HFFc6 (cell line): ENCODE measurements around the gene MARCHF6. TPM values are rescaled to one million over a fixed set of nuclear protein-coding genes. Genes with fewer than 3 reads are reported as not detected.
A peak's percentile ranks its signal among the peaks of the same experiment; 100 is the strongest.
"Not testable (repeated sequence)": the region's sequence is repeated elsewhere in the genome, so short reads cannot be mapped to it uniquely, and the experiment has no call there.

Source experiments
- DNase-seq: peaks from one replicate; pipeline ENCODE4 v3.0.0-alpha.2; 2018
- H3K27ac Mint-ChIP-seq: 2 replicates; pipeline ENCODE4 v1.8.0; 2020; ENCODE audit warnings: mild to moderate bottlenecking, mixed read lengths
- H3K27me3 Mint-ChIP-seq: 2 replicates; pipeline ENCODE4 v1.8.0; 2021; ENCODE audit warnings: mild to moderate bottlenecking, moderate library complexity, mixed read lengths; ENCODE audit not compliant: insufficient read depth
- H3K36me3 Mint-ChIP-seq: 2 replicates; pipeline ENCODE4 v1.8.0; 2021; ENCODE audit warnings: low read depth, mixed read lengths
- H3K4me1 Mint-ChIP-seq: 2 replicates; pipeline ENCODE4 v1.8.0; 2020; ENCODE audit warnings: low read depth, mixed read lengths
- H3K4me3 Mint-ChIP-seq: 2 replicates; pipeline ENCODE4 v1.8.0; 2020; ENCODE audit warnings: mild to moderate bottlenecking, moderate library complexity, mixed read lengths
- H3K9me3 Mint-ChIP-seq: 2 replicates; pipeline ENCODE4 v1.8.0; 2020; ENCODE audit warnings: mild to moderate bottlenecking, mixed read lengths
- CTCF ChIP-seq: fragments of 200-600 bp; sonication (generic); IDR thresholded peaks from 2 replicates; pipeline ENCODE4 v1.5.0; 2021; ENCODE audit warnings: antibody characterized with exemption, mild to moderate bottlenecking
- total RNA-seq, 6 experiments: library from RNA; stranded (reverse); fragmentation: NEBNext Ultra II Directional; extraction: Animal tissue kit (Norgen Biotek cat#: 25700); gene quantifications; 2 replicates in 1 of 6; 3 replicates in 5 of 6; pipeline ENCODE4 v1.2.3, GENCODE V29; 2021

MARCHF6 gene
- total RNA-seq, 6 experiments from 2014 or later, result 129 to 194 (median 156) TPM

GRCh38 chr5:10365782-10366181 lies 12.3 kb downstream of the MARCHF6 start:
- Mint-ChIP-seq H3K27me3 (no peaks in the 10 kb centered on the region), H3K4me1 (peaks cover 55% of the 10 kb centered on the region), H3K36me3 (peaks cover 6% of the 10 kb centered on the region; the same call in 1 of the 2 replicates), H3K9me3 (no peaks in the 10 kb centered on the region), H3K27ac (no peak overlapping the region), H3K4me3 (no peak overlapping the region)
- no peak for TF ChIP-seq CTCF
- no peak for DNase-seq

- TF ChIP-seq CTCF, result no peak
- Mint-ChIP-seq H3K36me3 (peaks cover 6% of the 10 kb centered on the region; the same call in 1 of the 2 replicates), H3K4me1 (peaks cover 56% of the 10 kb centered on the region), H3K27ac (peak overlapping the region; percentile 86), H3K9me3 (no peaks in the 10 kb centered on the region), H3K27me3 (no peaks in the 10 kb centered on the region), H3K4me3 (peak overlapping the region; percentile 46)
- peak; percentile 63 for DNase-seq
Observed at GRCh38 chr5:10366310-10367272, 13.1 kb downstream of the MARCHF6 start.

GRCh38 chr5:10367579-10367978 lies 14.1 kb downstream of the MARCHF6 start:
- peak overlapping the region; percentile 7; the same call in 1 of the 2 replicates for H3K27ac Mint-ChIP-seq
- TF ChIP-seq CTCF, result no peak
- H3K9me3 Mint-ChIP-seq, result no peaks in the 10 kb centered on the region
- H3K4me1 Mint-ChIP-seq, result peaks cover 66% of the 10 kb centered on the region
- peaks cover 6% of the 10 kb centered on the region; the same call in 1 of the 2 replicates for H3K36me3 Mint-ChIP-seq
- no peak overlapping the region; the same call in 1 of the 2 replicates for H3K4me3 Mint-ChIP-seq
- no peak for DNase-seq
- no peaks in the 10 kb centered on the region for H3K27me3 Mint-ChIP-seq

GRCh38 chr5:10370931-10371330 lies 17.4 kb downstream of the MARCHF6 start:
- DNase-seq, result no peak
- H3K36me3 Mint-ChIP-seq, result peaks cover 11% of the 10 kb centered on the region
- H3K27ac Mint-ChIP-seq, result peak overlapping the region; percentile 20; the same call in 1 of the 2 replicates
- H3K4me3 Mint-ChIP-seq, result no peak overlapping the region
- TF ChIP-seq CTCF, result no peak
- no peaks in the 10 kb centered on the region; the same call in 1 of the 2 replicates for H3K27me3 Mint-ChIP-seq
- peaks cover 59% of the 10 kb centered on the region for H3K4me1 Mint-ChIP-seq
- no peaks in the 10 kb centered on the region for H3K9me3 Mint-ChIP-seq

- not testable (repeated sequence) for H3K9me3 Mint-ChIP-seq, H3K27me3 Mint-ChIP-seq, DNase-seq, H3K4me3 Mint-ChIP-seq
- Mint-ChIP-seq H3K27ac (peak overlapping the region; percentile 20), H3K36me3 (peaks cover 15% of the 10 kb centered on the region), H3K4me1 (peaks cover 60% of the 10 kb centered on the region)
Observed at GRCh38 chr5:10371369-10371768, 17.9 kb downstream of the MARCHF6 start.
